GM12865 (cell line): ENCODE data around the gene REXO1.

Experiments
- DNase-seq: peaks from one replicate; pipeline ENCODE4 v3.0.0; 2010; ENCODE audit warnings: low read depth
- H3K4me3 ChIP-seq: 2 replicates; pipeline ENCODE4 v1.5.1; 2011; ENCODE audit warnings: mild to moderate bottlenecking, low read depth, low read length, control low read depth
- CTCF ChIP-seq: IDR thresholded peaks from 2 replicates; pipeline ENCODE4 v1.5.1; 2011; ENCODE audit warnings: low read length, control low read depth, low read depth, inconsistent platforms; ENCODE audit not compliant: insufficient read depth; ENCODE audit errors: missing control alignments

REXO1 gene

GRCh38 chr19:1766800-1767352 lies 81.4 kb downstream of the REXO1 start:
- no peak overlapping the region for H3K4me3 ChIP-seq
- TF ChIP-seq CTCF, result no peak

DNA sequence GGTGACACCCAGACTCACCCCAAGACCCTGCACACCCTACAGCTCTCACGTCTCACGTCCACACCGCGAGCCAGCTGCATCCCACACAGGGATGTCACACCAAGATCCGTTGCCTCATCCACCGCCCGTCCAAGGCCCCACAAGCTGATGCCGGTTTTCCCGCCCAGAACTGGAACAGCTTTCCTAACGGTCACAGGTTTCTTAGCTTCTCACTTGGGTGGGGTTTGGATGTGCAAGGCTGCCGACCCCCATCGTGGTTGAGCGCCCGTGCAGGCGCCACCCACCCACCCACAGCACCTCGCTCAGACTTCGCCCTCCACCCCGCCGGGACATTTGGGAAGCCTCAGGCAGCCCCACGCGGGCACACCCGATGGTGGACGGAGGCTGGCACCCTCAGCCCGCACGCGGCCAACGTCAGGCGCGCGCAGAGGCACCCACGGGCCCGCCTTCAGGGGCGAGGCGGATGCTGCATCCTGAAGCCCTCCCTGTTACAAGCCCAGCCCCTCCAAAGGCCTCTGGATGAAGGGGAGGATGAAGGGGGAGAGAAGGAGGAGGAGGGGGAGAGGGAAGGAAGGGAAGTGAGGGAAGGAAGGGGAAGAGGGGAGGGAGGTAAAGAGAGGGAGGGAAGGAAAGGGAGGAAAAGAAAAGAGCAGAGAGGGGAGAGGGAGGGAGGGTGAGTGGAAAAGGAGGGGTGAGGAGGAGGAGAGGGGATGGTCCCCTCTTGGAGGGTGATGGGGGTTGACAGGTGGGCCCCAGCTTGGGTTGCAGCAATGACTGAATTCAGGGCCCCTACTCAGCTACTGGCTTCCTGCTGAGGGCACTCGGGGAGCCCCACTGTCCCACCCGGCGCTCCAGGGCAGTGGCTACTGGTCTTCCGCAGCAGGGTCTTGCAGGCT lies 82.1 kb downstream of the REXO1 start:
- H3K4me3 ChIP-seq, result no peak overlapping the region
- no peak for DNase-seq
- TF ChIP-seq CTCF, result no peak

More at GRCh38 chr19:1766800-1767352, 81.4 kb downstream of the REXO1 start:
- no peak for DNase-seq
